Keratinocyte (primary cell): ENCODE data around the gene TCF7L2. TPM values are rescaled to one million over a fixed set of nuclear protein-coding genes. Genes with fewer than 3 reads are reported as not detected.

Experiments used
- DNase-seq: peaks from one replicate; pipeline ENCODE4 v3.0.0-alpha.2; 2011; ENCODE audit warnings: low read depth, missing footprints, low spot score
- FAIRE-seq: peaks from 2 replicates; lab custom pipeline; 2011; peaks lifted over from hg19 to GRCh38; lab: Jason Lieb, UNC
- H2AFZ ChIP-seq: 2 replicates; pipeline ENCODE4 v1.6.0; 2012; ENCODE audit warnings: low read length, control low read depth, inconsistent platforms; ENCODE audit not compliant: control insufficient read depth
- H3K27ac ChIP-seq: 2 replicates; pipeline ENCODE4 v1.5.1; 2011; ENCODE audit warnings: low read length; ENCODE audit not compliant: control insufficient read depth, insufficient read depth
- H3K27me3 ChIP-seq: 3 replicates; pipeline ENCODE4 v1.6.0; 2011; ENCODE audit warnings: low read length; ENCODE audit not compliant: control insufficient read depth, insufficient read depth; ENCODE audit errors: extremely low read depth
- H3K36me3 ChIP-seq, 2 experiments: 2 replicates in 1 of 2; 3 replicates in 1 of 2; pipeline ENCODE4 v1.5.1; 2011; ENCODE audit warnings: low read length in 2 of 2, mild to moderate bottlenecking in 1 of 2; ENCODE audit not compliant: control insufficient read depth in 2 of 2, insufficient read depth in 2 of 2; ENCODE audit errors: extremely low read depth in 1 of 2
- H3K4me1 ChIP-seq: 3 replicates; pipeline ENCODE4 v1.5.1; 2011; ENCODE audit warnings: low read length; ENCODE audit not compliant: control insufficient read depth, insufficient read depth; ENCODE audit errors: extremely low read depth
- H3K4me2 ChIP-seq: 3 replicates; pipeline ENCODE4 v1.6.0; 2011; ENCODE audit warnings: low read depth, low read length; ENCODE audit not compliant: control insufficient read depth, insufficient read depth; ENCODE audit errors: extremely low read depth
- H3K4me3 ChIP-seq, 3 experiments: fragments of 200-600 bp in 1 of 3; sonication (generic) in 1 of 3; 2 replicates in 2 of 3; 3 replicates in 1 of 3; pipeline ENCODE4 v1.5.1; 2011 to 2016; ENCODE audit warnings: low read length in 3 of 3, mild to moderate bottlenecking in 3 of 3, control low read depth in 2 of 3, inconsistent platforms in 1 of 3, low read depth in 1 of 3, mixed read lengths in 1 of 3, mixed run types in 1 of 3, moderate library complexity in 1 of 3; ENCODE audit not compliant: control insufficient read depth in 2 of 3, insufficient read depth in 2 of 3; ENCODE audit errors: extremely low read depth in 1 of 3
- H3K79me2 ChIP-seq: 2 replicates; pipeline ENCODE4 v1.6.0; 2012; ENCODE audit warnings: low read length; ENCODE audit not compliant: control insufficient read depth, insufficient read depth
- H3K9ac ChIP-seq: 3 replicates; pipeline ENCODE4 v1.6.0; 2011; ENCODE audit warnings: low read length; ENCODE audit not compliant: control insufficient read depth, insufficient read depth; ENCODE audit errors: extremely low read depth
- H3K9me1 ChIP-seq: 3 replicates; pipeline ENCODE4 v1.6.0; 2011; ENCODE audit warnings: low read length; ENCODE audit not compliant: control insufficient read depth, insufficient read depth; ENCODE audit errors: extremely low read depth
- H3K9me3 ChIP-seq: 2 replicates; pipeline ENCODE4 v1.5.1; 2012; ENCODE audit warnings: low read depth, low read length; ENCODE audit not compliant: control insufficient read depth
- H4K20me1 ChIP-seq: 3 replicates; pipeline ENCODE4 v1.6.0; 2011; ENCODE audit warnings: low read length; ENCODE audit not compliant: control insufficient read depth, insufficient read depth; ENCODE audit errors: extremely low read depth
- EZH2 ChIP-seq: IDR thresholded peaks from one replicate; pipeline ENCODE4 v1.6.1; 2012; ENCODE audit warnings: inconsistent platforms, mild to moderate bottlenecking, low read length, moderate library complexity
- dilution Hi-C: fragments of 300-500 bp; cut with MboI; formaldehyde crosslinking; loops from one replicate; pipeline ENCODE4 v1.7.0; 2020; ENCODE audit warnings: low sequenced_read_pairs; ENCODE audit not compliant: extremely low pct_ligation_motif_present
- polyA plus RNA-seq, 5 experiments: library from polyadenylated mRNA; depleted of rRNA in 3 of 5; stranded (reverse) in 3 of 5; stranded (forward) in 1 of 5; unstranded in 1 of 5; fragments of >200 nt; gene quantifications; 1 replicate in 1 of 5; 2 replicates in 3 of 5; 3 replicates in 1 of 5; pipeline versions ENCODE4 v1.2.1 to v1.2.3, GENCODE V29; 2011 to 2012; ENCODE audit warnings: missing spikeins in 2 of 5, low read depth in 1 of 5, low replicate concordance in 1 of 5
- TF ChIP-seq, protein P1 (sequence below), 3 experiments: IDR thresholded peaks in 1 of 3; conservative IDR thresholded peaks in 1 of 3; optimal IDR thresholded peaks in 1 of 3; 2 replicates in 2 of 3; 3 replicates in 1 of 3; pipeline versions ENCODE3 to v1.5.1; 2011; ENCODE audit warnings: low read length in 3 of 3, mild to moderate bottlenecking in 3 of 3, moderate library complexity in 2 of 3, control low read depth in 1 of 3, inconsistent platforms in 1 of 3; ENCODE audit not compliant: insufficient read depth in 2 of 3; ENCODE audit errors: extremely low read depth in 1 of 3

TCF7L2 gene
- polyA plus RNA-seq, 1 donor (not counting 4 experiments of a cell fraction or from before 2014, with no cell fraction given) = 2.5 TPM

DNA sequence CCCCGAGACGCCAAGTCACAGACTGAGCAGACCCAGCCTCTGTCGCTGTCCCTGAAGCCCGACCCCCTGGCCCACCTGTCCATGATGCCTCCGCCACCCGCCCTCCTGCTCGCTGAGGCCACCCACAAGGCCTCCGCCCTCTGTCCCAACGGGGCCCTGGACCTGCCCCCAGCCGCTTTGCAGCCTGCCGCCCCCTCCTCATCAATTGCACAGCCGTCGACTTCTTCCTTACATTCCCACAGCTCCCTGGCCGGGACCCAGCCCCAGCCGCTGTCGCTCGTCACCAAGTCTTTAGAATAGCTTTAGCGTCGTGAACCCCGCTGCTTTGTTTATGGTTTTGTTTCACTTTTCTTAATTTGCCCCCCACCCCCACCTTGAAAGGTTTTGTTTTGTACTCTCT is 215.6 kb downstream of the TCF7L2 start:
- Histone ChIP-seq H3K4me3 (no peak overlapping the region), H3K9ac (no peak overlapping the region), H3K27ac (no peak overlapping the region), H3K9me3 (no peaks in the 10 kb centered on the region), H4K20me1 (no peaks in the 10 kb centered on the region), H3K79me2 (no peaks in the 10 kb centered on the region), H3K36me3 (peaks cover under 1 to 5% of the 10 kb centered on the region in 2 experiments), H3K9me1 (no peaks in the 10 kb centered on the region), H3K4me2 (no peak overlapping the region), H3K27me3 (no peaks in the 10 kb centered on the region), H3K4me1 (no peaks in the 10 kb centered on the region), H2AFZ (no peak overlapping the region)
- TF ChIP-seq EZH2 = no peak
- no peak for FAIRE-seq
- DNase-seq = no peak
- dilution Hi-C loops = no loop called here

DNA sequence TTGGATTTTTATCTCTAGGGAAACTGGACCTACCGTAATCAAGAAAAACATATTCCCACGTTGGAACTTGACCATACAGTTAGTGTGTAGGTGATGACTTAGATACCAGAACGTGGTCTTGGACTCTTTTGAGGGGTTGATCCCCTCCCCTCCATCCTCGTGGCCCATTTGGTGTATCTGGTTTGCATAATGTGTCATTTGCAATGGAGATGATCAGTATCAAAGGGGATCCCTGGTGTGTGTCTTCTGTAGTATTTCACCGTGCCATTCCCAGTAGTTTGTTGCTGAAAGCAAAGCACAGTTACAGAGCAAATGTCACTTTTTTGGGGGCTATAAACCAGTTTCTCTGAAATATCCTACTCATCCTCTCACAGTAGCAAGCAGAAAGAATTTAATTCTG is 217.7 kb downstream of the TCF7L2 start:
- TF ChIP-seq EZH2 = no peak
- TF ChIP-seq, protein P1, sequence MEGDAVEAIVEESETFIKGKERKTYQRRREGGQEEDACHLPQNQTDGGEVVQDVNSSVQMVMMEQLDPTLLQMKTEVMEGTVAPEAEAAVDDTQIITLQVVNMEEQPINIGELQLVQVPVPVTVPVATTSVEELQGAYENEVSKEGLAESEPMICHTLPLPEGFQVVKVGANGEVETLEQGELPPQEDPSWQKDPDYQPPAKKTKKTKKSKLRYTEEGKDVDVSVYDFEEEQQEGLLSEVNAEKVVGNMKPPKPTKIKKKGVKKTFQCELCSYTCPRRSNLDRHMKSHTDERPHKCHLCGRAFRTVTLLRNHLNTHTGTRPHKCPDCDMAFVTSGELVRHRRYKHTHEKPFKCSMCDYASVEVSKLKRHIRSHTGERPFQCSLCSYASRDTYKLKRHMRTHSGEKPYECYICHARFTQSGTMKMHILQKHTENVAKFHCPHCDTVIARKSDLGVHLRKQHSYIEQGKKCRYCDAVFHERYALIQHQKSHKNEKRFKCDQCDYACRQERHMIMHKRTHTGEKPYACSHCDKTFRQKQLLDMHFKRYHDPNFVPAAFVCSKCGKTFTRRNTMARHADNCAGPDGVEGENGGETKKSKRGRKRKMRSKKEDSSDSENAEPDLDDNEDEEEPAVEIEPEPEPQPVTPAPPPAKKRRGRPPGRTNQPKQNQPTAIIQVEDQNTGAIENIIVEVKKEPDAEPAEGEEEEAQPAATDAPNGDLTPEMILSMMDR (optimal IDR thresholded peaks at IDR 0.05 in 1 of 3, IDR thresholded peaks at IDR 0.05 in 1 of 3, conservative IDR thresholded peaks at IDR 0.05 in 1 of 3; ENCODE audit: extremely low read depth in 1 of 3, insufficient read depth in 2 of 3, low read length in 3 of 3) = no peak
- Histone ChIP-seq H3K27me3 (no peaks in the 10 kb centered on the region), H3K4me1 (no peaks in the 10 kb centered on the region), H2AFZ (no peak overlapping the region), H3K9me3 (no peaks in the 10 kb centered on the region), H3K9me1 (no peaks in the 10 kb centered on the region), H3K79me2 (no peaks in the 10 kb centered on the region), H3K36me3 (no peaks in the 10 kb centered on the region), H3K9ac (no peak overlapping the region), H3K27ac (no peak overlapping the region), H4K20me1 (no peaks in the 10 kb centered on the region), H3K4me2 (no peak overlapping the region), H3K4me3 (no peak overlapping the region)
- DNase-seq = no peak
- no peak for FAIRE-seq
- dilution Hi-C loops = no loop called here

DNA sequence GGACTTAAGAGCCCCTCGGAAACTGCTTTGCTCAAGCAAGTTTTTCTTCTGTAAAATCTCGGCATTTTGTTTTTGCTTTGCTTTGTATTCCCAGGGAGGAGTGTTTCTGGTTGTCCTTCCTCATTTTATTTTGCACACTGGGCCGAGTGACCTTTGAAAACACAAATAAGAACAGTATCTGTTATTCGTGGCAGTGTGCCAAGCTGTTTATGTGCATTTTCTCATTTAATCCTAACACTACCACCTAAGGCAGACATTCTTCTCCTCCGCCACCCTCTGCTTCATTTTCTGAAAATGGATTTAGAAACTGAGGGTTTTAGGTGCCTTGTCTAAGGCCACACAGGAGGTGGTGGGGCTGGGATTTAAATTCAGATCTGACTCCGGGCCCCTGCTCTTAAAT is 218.5 kb downstream of the TCF7L2 start:
- Histone ChIP-seq H3K9me3 (no peaks in the 10 kb centered on the region), H3K4me2 (no peak overlapping the region), H3K9me1 (no peaks in the 10 kb centered on the region), H3K79me2 (no peaks in the 10 kb centered on the region), H4K20me1 (no peaks in the 10 kb centered on the region), H2AFZ (no peak overlapping the region), H3K9ac (no peak overlapping the region), H3K4me1 (no peaks in the 10 kb centered on the region), H3K4me3 (no peak overlapping the region), H3K27ac (no peak overlapping the region), H3K36me3 (no peaks in the 10 kb centered on the region), H3K27me3 (no peaks in the 10 kb centered on the region)
- dilution Hi-C loops = no loop called here
- TF ChIP-seq EZH2 = no peak
- TF ChIP-seq, protein P1 (optimal IDR thresholded peaks at IDR 0.05 in 1 of 3, IDR thresholded peaks at IDR 0.05 in 1 of 3, conservative IDR thresholded peaks at IDR 0.05 in 1 of 3; ENCODE audit: extremely low read depth in 1 of 3, insufficient read depth in 2 of 3, low read length in 3 of 3) = no peak
- DNase-seq (no peak), FAIRE-seq (no peak)
